ENCODE measurements around the gene TEX101.

DNA sequence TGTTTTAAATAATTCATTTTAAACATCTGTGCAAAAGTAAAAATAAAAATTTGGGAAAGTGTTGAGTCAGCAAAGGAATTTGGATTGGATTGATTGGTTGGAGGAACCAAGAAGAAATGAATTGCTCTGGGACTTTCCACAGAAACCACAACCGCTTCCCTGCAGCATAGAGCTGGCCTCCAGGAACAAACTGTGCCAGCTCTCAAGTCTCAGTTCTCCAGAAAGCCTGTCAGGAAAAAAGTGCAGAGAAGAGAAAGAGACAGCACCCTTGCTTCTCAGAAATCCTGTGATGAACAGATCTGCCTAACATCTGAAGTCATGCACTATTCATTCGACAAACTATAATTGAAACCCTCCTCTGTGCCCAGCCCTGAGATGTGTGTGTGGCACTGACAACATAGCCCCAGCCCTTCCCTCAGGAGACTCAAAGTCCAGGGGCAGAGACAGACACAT lies 35.9 kb downstream of the TEX101 start:
- TF ChIP-seq, protein P1, sequence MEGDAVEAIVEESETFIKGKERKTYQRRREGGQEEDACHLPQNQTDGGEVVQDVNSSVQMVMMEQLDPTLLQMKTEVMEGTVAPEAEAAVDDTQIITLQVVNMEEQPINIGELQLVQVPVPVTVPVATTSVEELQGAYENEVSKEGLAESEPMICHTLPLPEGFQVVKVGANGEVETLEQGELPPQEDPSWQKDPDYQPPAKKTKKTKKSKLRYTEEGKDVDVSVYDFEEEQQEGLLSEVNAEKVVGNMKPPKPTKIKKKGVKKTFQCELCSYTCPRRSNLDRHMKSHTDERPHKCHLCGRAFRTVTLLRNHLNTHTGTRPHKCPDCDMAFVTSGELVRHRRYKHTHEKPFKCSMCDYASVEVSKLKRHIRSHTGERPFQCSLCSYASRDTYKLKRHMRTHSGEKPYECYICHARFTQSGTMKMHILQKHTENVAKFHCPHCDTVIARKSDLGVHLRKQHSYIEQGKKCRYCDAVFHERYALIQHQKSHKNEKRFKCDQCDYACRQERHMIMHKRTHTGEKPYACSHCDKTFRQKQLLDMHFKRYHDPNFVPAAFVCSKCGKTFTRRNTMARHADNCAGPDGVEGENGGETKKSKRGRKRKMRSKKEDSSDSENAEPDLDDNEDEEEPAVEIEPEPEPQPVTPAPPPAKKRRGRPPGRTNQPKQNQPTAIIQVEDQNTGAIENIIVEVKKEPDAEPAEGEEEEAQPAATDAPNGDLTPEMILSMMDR (IDR thresholded peaks at IDR 0.05) = no peak
- TF ChIP-seq EP300 (IDR thresholded peaks at IDR 0.05) = no peak
- no peak for TF ChIP-seq POLR2AphosphoS5 (IDR thresholded peaks at IDR 0.05)
